ENCODE measurements around the gene CDKAL1. TPM values are rescaled to one million over a fixed set of nuclear protein-coding genes. Genes with fewer than 3 reads are reported as not detected.
"Not testable (repeated sequence)": the region's sequence is repeated elsewhere in the genome, so short reads cannot be mapped to it uniquely, and the experiment has no call there.

The CDKAL1 gene
- total RNA-seq, 2 experiments from 2014 or later, result 22.1 to 23.4 TPM

GRCh38 chr6:20594299-20594853 lies 60.1 kb downstream of the CDKAL1 start:
- POLR2A ChIA-PET, result interaction anchor here (0.7 kb wide), 1 partner anchor 537 kb away, joined by 7 read pairs; no protein-coding TSS in a partner anchor
- H3K27me3 Mint-ChIP-seq; ATAC-seq; H3K27ac Mint-ChIP-seq; H3K4me3 Mint-ChIP-seq; DNase-seq; intact Hi-C loops (cut with DNase I, micrococcal nuclease); CTCF ChIA-PET: not testable (repeated sequence)
- peaks cover 14% of the 10 kb centered on the region for H3K9me3 Mint-ChIP-seq (ENCODE audit: low read depth)
- peaks cover 12% of the 10 kb centered on the region for H3K4me1 Mint-ChIP-seq
- H3K36me3 Mint-ChIP-seq (ENCODE audit: low read depth), result peaks cover 60% of the 10 kb centered on the region

GRCh38 chr6:20599302-20600051 lies 65.2 kb downstream of the CDKAL1 start:
- POLR2A ChIA-PET, result no interaction called here
- intact Hi-C loops (cut with DNase I, micrococcal nuclease), result loop anchor here (1.0 to 10.0 kb wide), 5 partner anchors 16 to 838 kb away; no protein-coding TSS in a partner anchor
- ATAC-seq, result peak; percentile 97

GRCh38 chr6:20600831-20601230 lies 66.6 kb downstream of the CDKAL1 start:
- no peak overlapping the region for H3K4me3 Mint-ChIP-seq
- ChIA-PET POLR2A (no interaction called here), CTCF (no interaction called here)

More at GRCh38 chr6:20599302-20600051, 65.2 kb downstream of the CDKAL1 start:
- DNase-seq, result no peak
- H3K36me3 Mint-ChIP-seq (ENCODE audit: low read depth), result peaks cover 41% of the 10 kb centered on the region
- no peaks in the 10 kb centered on the region for H3K27me3 Mint-ChIP-seq
- H3K9me3 Mint-ChIP-seq (ENCODE audit: low read depth), result peaks cover 6% of the 10 kb centered on the region
- CTCF ChIA-PET, result interaction anchor here (0.6 to 0.7 kb wide), 2 partner anchors 13 to 1630 kb away, joined by 3 read pairs; no protein-coding TSS in a partner anchor
- no peak overlapping the region for H3K4me3 Mint-ChIP-seq
- no peak overlapping the region for H3K27ac Mint-ChIP-seq
- peaks cover 11% of the 10 kb centered on the region for H3K4me1 Mint-ChIP-seq

GRCh38 chr6:20604159-20604558 lies 69.9 kb downstream of the CDKAL1 start:
- intact Hi-C loops (cut with DNase I, micrococcal nuclease), result loop anchor here in 1 of 2 experiments (10.0 kb wide), 1 partner anchor 321 kb away; no protein-coding TSS in a partner anchor
- ChIA-PET POLR2A (no interaction called here), CTCF (no interaction called here)
- no peaks in the 10 kb centered on the region for H3K27me3 Mint-ChIP-seq
- DNase-seq (no peak), ATAC-seq (no peak)
- peaks cover 11% of the 10 kb centered on the region for H3K4me1 Mint-ChIP-seq
- no peaks in the 10 kb centered on the region for H3K9me3 Mint-ChIP-seq (ENCODE audit: low read depth)
- no peak overlapping the region for H3K27ac Mint-ChIP-seq
- peaks cover 23% of the 10 kb centered on the region for H3K36me3 Mint-ChIP-seq (ENCODE audit: low read depth)
- no peak overlapping the region for H3K4me3 Mint-ChIP-seq

More at GRCh38 chr6:20600831-20601230, 66.6 kb downstream of the CDKAL1 start:
- Mint-ChIP-seq H3K27me3 (no peaks in the 10 kb centered on the region), H3K27ac (no peak overlapping the region), H3K36me3 (ENCODE audit: low read depth) (peaks cover 28% of the 10 kb centered on the region), H3K4me1 (peaks cover 11% of the 10 kb centered on the region), H3K9me3 (ENCODE audit: low read depth) (no peaks in the 10 kb centered on the region)
- DNase-seq, result no peak
- ATAC-seq, result no peak
- intact Hi-C loops (cut with DNase I, micrococcal nuclease), result loop anchor here in 1 of 2 experiments (2.0 to 10.0 kb wide), 2 partner anchors 30 to 324 kb away; no protein-coding TSS in a partner anchor

GRCh38 chr6:20605061-20605460 lies 70.8 kb downstream of the CDKAL1 start:
- peaks cover 26% of the 10 kb centered on the region for H3K36me3 Mint-ChIP-seq (ENCODE audit: low read depth)

GRCh38 chr6:20605581-20605980 lies 71.3 kb downstream of the CDKAL1 start:
- H3K4me3 Mint-ChIP-seq, result no peak overlapping the region
- H3K9me3 Mint-ChIP-seq (ENCODE audit: low read depth), result peaks cover 4% of the 10 kb centered on the region
- ATAC-seq (no peak), DNase-seq (no peak)
- CTCF ChIA-PET, result interaction anchor here (0.7 kb wide), 1 partner anchor 173 kb away, joined by 3 read pairs; no protein-coding TSS in a partner anchor
- H3K4me1 Mint-ChIP-seq, result peaks cover 2% of the 10 kb centered on the region
- intact Hi-C loops (cut with DNase I, micrococcal nuclease), result loop anchor here in 1 of 2 experiments (10.0 kb wide), 1 partner anchor 319 kb away; no protein-coding TSS in a partner anchor
- H3K27ac Mint-ChIP-seq, result no peak overlapping the region
- H3K36me3 Mint-ChIP-seq (ENCODE audit: low read depth), result peaks cover 31% of the 10 kb centered on the region
- no peaks in the 10 kb centered on the region for H3K27me3 Mint-ChIP-seq
- POLR2A ChIA-PET, result no interaction called here

More at GRCh38 chr6:20605061-20605460, 70.8 kb downstream of the CDKAL1 start:
- Mint-ChIP-seq H3K4me3 (no peak overlapping the region), H3K27ac (no peak overlapping the region), H3K27me3 (no peaks in the 10 kb centered on the region), H3K4me1 (peaks cover 2% of the 10 kb centered on the region), H3K9me3 (ENCODE audit: low read depth) (peaks cover 4% of the 10 kb centered on the region)
- ChIA-PET POLR2A (no interaction called here), CTCF (no interaction called here)
- intact Hi-C loops (cut with DNase I, micrococcal nuclease), result loop anchor here in 1 of 2 experiments (10.0 kb wide), 1 partner anchor 320 kb away; no protein-coding TSS in a partner anchor
- DNase-seq (no peak), ATAC-seq (no peak)

- peaks cover 25% of the 10 kb centered on the region for H3K36me3 Mint-ChIP-seq (ENCODE audit: low read depth)
Observed at GRCh38 chr6:20606831-20607230, 72.6 kb downstream of the CDKAL1 start.

GRCh38 chr6:20608356-20608755 lies 74.1 kb downstream of the CDKAL1 start:
- peaks cover 4% of the 10 kb centered on the region for H3K9me3 Mint-ChIP-seq (ENCODE audit: low read depth)
- ATAC-seq (no peak), DNase-seq (no peak)
- H3K4me1 Mint-ChIP-seq, result no peaks in the 10 kb centered on the region
- intact Hi-C loops (cut with DNase I, micrococcal nuclease), result loop anchor here in 1 of 2 experiments (10.0 kb wide), 1 partner anchor 316 kb away; no protein-coding TSS in a partner anchor
- no peaks in the 10 kb centered on the region for H3K27me3 Mint-ChIP-seq
- no peak overlapping the region for H3K27ac Mint-ChIP-seq
- H3K36me3 Mint-ChIP-seq (ENCODE audit: low read depth), result peaks cover 24% of the 10 kb centered on the region
- ChIA-PET CTCF (no interaction called here), POLR2A (no interaction called here)
- no peak overlapping the region for H3K4me3 Mint-ChIP-seq

More at GRCh38 chr6:20606831-20607230, 72.6 kb downstream of the CDKAL1 start:
- ATAC-seq (no peak), DNase-seq (no peak)
- no peaks in the 10 kb centered on the region for H3K4me1 Mint-ChIP-seq
- no peak overlapping the region for H3K4me3 Mint-ChIP-seq
- H3K9me3 Mint-ChIP-seq (ENCODE audit: low read depth), result peaks cover 4% of the 10 kb centered on the region
- H3K27me3 Mint-ChIP-seq, result no peaks in the 10 kb centered on the region
- no peak overlapping the region for H3K27ac Mint-ChIP-seq
- POLR2A ChIA-PET, result no interaction called here
- CTCF ChIA-PET, result no interaction called here
- intact Hi-C loops (cut with DNase I, micrococcal nuclease), result loop anchor here in 1 of 2 experiments (10.0 kb wide), 1 partner anchor 318 kb away; no protein-coding TSS in a partner anchor

- CTCF ChIA-PET, result no interaction called here
- Mint-ChIP-seq H3K27ac (no peak overlapping the region), H3K36me3 (ENCODE audit: low read depth) (peaks cover 21% of the 10 kb centered on the region)
Observed at GRCh38 chr6:20608905-20609304, 74.6 kb downstream of the CDKAL1 start.

GRCh38 chr6:20609924-20610323 lies 75.7 kb downstream of the CDKAL1 start:
- ATAC-seq; H3K27me3 Mint-ChIP-seq; DNase-seq; H3K9me3 Mint-ChIP-seq (ENCODE audit: low read depth); H3K27ac Mint-ChIP-seq; H3K4me3 Mint-ChIP-seq; POLR2A ChIA-PET; H3K4me1 Mint-ChIP-seq: not testable (repeated sequence)
- H3K36me3 Mint-ChIP-seq (ENCODE audit: low read depth), result peaks cover 22% of the 10 kb centered on the region
- intact Hi-C loops (cut with DNase I, micrococcal nuclease), result loop anchor here in 1 of 2 experiments (10.0 kb wide), 1 partner anchor 315 kb away; no protein-coding TSS in a partner anchor
- CTCF ChIA-PET, result interaction anchor here (0.6 to 0.7 kb wide), 2 partner anchors 120 to 981 kb away, joined by 3 read pairs; no protein-coding TSS in a partner anchor

More at GRCh38 chr6:20608905-20609304, 74.6 kb downstream of the CDKAL1 start:
- no peak overlapping the region for H3K4me3 Mint-ChIP-seq
- peaks cover 4% of the 10 kb centered on the region for H3K9me3 Mint-ChIP-seq (ENCODE audit: low read depth)
- no peaks in the 10 kb centered on the region for H3K27me3 Mint-ChIP-seq
- H3K4me1 Mint-ChIP-seq, result no peaks in the 10 kb centered on the region
- intact Hi-C loops (cut with DNase I, micrococcal nuclease), result loop anchor here in 1 of 2 experiments (10.0 kb wide), 1 partner anchor 316 kb away; no protein-coding TSS in a partner anchor
- DNase-seq, result no peak
- POLR2A ChIA-PET, result no interaction called here
- no peak for ATAC-seq

GRCh38 chr6:20610636-20611370 lies 76.5 kb downstream of the CDKAL1 start:
- intact Hi-C loops (cut with DNase I, micrococcal nuclease), result no loop called here
- no peak for ATAC-seq
- Mint-ChIP-seq H3K9me3 (ENCODE audit: low read depth) (peaks cover 4% of the 10 kb centered on the region), H3K4me1 (no peaks in the 10 kb centered on the region), H3K27ac (no peak overlapping the region), H3K27me3 (no peaks in the 10 kb centered on the region), H3K36me3 (ENCODE audit: low read depth) (peaks cover 22% of the 10 kb centered on the region), H3K4me3 (no peak overlapping the region)
- ChIA-PET CTCF (no interaction called here), POLR2A (no interaction called here)
- DNase-seq, result no peak
